VCaP (cell line): ENCODE data around the gene CHSY3.

Experiments
- H3K27ac ChIP-seq: fragments of 450-650 bp; 2 replicates; pipeline ENCODE4 v1.5.1; 2017
- TF ChIP-seq, protein P1 (sequence below): fragments of 450-650 bp; conservative IDR thresholded peaks from 2 replicates; pipeline ENCODE4 v1.5.1; 2017; ENCODE audit warnings: mild to moderate bottlenecking, moderate library complexity

The CHSY3 gene

DNA sequence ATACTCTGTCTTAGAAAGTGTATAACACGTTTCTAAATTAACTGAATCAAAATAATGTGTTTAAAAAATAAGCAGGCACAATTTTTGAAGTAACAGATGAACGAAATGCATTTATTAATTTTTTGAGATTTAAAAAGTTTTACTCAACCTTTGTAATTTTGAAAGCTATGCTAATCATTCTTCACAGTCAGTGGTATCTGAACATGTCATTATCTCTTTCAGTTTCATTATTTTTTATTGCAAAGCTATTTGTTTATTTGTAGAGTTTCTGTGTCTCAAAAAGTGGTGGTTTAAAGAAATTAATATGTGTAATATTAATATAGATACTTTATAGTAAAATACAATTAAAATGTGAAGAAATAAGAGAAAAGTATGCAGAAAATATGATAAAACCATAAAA lies 11.2 kb downstream of the CHSY3 start:
- H3K27ac ChIP-seq = no peak overlapping the region

GRCh38 chr5:129917224-129917623 lies 13.0 kb downstream of the CHSY3 start:
- H3K27ac ChIP-seq = no peak overlapping the region
- TF ChIP-seq, protein P1, sequence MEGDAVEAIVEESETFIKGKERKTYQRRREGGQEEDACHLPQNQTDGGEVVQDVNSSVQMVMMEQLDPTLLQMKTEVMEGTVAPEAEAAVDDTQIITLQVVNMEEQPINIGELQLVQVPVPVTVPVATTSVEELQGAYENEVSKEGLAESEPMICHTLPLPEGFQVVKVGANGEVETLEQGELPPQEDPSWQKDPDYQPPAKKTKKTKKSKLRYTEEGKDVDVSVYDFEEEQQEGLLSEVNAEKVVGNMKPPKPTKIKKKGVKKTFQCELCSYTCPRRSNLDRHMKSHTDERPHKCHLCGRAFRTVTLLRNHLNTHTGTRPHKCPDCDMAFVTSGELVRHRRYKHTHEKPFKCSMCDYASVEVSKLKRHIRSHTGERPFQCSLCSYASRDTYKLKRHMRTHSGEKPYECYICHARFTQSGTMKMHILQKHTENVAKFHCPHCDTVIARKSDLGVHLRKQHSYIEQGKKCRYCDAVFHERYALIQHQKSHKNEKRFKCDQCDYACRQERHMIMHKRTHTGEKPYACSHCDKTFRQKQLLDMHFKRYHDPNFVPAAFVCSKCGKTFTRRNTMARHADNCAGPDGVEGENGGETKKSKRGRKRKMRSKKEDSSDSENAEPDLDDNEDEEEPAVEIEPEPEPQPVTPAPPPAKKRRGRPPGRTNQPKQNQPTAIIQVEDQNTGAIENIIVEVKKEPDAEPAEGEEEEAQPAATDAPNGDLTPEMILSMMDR = no peak

More for the DNA sequence above, 11.2 kb downstream of the CHSY3 start:
- TF ChIP-seq, protein P1 = no peak

DNA sequence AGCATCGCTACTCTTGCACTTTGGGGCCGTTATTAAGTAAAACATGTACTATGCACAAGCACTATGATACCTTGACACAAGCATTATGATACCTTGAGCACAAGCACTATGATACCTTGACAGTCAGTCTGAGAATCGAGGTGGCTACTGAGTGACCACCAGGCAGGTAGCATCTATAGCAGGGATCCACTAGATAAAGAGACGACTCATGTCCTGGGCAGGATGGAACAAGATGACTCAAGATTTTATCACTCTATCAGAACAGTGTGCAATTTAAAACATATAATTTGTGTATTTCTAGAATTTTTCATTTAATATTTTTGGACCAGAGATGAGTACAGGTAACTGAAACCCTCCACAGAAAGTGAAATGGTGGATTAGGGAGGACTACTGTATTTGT lies 16.9 kb downstream of the CHSY3 start:
- TF ChIP-seq, protein P1 = no peak
- no peak overlapping the region for H3K27ac ChIP-seq

DNA sequence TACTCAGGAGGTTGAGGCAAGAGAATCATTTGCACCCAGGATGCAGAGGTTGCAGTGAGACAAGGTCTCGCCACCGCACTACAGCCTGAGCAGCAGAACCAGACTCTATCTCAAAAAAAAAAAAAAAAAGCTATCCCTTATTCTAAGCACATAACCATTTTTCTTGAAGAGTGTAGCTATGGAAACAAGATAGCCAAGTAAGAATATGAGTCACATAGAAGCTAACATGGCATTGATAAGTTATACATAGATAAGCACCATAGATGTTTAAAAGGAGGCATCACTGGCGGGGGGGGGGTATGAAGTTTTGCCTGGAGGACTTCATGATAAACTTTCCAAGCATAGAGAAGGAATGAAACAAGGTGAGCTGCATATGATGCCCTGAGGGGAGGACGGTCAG lies 26.0 kb downstream of the CHSY3 start:
- TF ChIP-seq, protein P1 = no peak

DNA sequence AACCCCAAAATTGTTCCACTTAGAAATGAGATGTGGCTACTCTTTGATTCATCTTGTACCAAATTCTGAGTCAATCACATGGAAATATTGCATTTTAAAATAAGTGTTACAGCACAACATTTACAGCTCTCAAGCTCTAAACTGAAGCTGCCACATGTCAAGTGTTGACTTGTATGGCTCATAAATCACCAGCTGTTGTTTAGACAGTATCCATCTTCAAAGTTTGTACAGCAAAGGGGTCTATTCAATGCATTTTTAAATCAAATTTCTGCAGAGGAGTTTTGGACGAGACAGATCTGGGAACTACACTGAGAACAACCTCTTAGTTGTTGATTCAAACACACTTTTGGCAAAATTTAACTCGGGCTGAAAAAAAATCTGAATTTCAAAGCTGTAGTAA lies 31.4 kb downstream of the CHSY3 start:
- TF ChIP-seq, protein P1 = no peak
- H3K27ac ChIP-seq = no peak overlapping the region

More for the DNA sequence above, 26.0 kb downstream of the CHSY3 start:
- no peak overlapping the region for H3K27ac ChIP-seq

GRCh38 chr5:129938077-129938476 lies 33.8 kb downstream of the CHSY3 start:
- TF ChIP-seq, protein P1 = no peak
- no peak overlapping the region for H3K27ac ChIP-seq

DNA sequence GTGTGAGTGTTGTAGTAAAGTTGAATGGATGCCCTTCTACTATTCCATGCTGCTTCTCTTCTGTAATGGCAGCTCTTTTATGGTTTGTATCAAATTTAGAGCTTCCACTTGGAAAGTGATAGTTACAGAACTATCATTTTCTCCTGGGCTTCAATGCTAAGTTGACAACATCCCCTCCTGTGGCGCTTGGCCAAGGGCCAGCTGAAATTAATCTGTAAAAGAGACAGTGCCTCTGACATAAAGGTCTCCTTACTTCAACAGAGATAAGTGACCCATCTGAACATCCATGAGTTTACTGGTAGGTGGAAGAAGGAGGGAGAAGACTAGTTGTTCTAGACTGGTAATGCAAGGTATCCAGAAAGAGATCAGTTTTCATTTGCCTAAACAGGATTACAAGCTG lies 39.7 kb downstream of the CHSY3 start:
- H3K27ac ChIP-seq = no peak overlapping the region
- TF ChIP-seq, protein P1 = no peak

GRCh38 chr5:129945028-129945427 lies 40.8 kb downstream of the CHSY3 start:
- TF ChIP-seq, protein P1 = no peak
- no peak overlapping the region for H3K27ac ChIP-seq
